ENCODE measurements around the gene TARBP2. TPM values are rescaled to one million over a fixed set of nuclear protein-coding genes. Genes with fewer than 3 reads are reported as not detected.

The TARBP2 gene
- total and polyA plus RNA-seq, 4 donors = 15.7 to 22.0 (median 18.4) TPM

GRCh38 chr12:53451661-53452158 lies 49.4 kb upstream of the TARBP2 start, which contains the start of gene PCBP2:
TSS of gene PCBP2 (plus strand) at chr12:53452102. CDS start at chr12:53454801, 2,699 bp downstream.
- Histone ChIP-seq H3K27ac (ENCODE audit: low read depth in 1 of 2, low read length in 2 of 2) (peak within 1 kb of the TSS; percentile 97 to 98), H3K9me3 (ENCODE audit: control insufficient read depth in 4 of 4, low read length in 3 of 4) (no peaks in the 10 kb centered on the region), H3K4me1 (ENCODE audit: control insufficient read depth in 4 of 4, insufficient read depth in 4 of 4, low read length in 3 of 4) (peaks cover 0 to 21% (median 18%) of the 10 kb centered on the region in 4 donors), H3K9ac (ENCODE audit: low read depth in 1 of 2, low read length in 2 of 2) (peak within 1 kb of the TSS; percentile 71 to 92), H3K36me3 (ENCODE audit: control insufficient read depth in 4 of 4, insufficient read depth in 3 of 4, low read depth in 1 of 4, low read length in 3 of 4) (peaks cover 9 to 33% (median 27%) of the 10 kb centered on the region in 4 donors), H3K27me3 (ENCODE audit: control insufficient read depth in 4 of 4, insufficient read depth in 4 of 4, low read length in 3 of 4) (no peaks in the 10 kb centered on the region), H3K4me3 (ENCODE audit: low read depth in 1 of 3, low read length in 3 of 3) (peak within 1 kb of the TSS; percentile 82 to 86 (median 85))
- peak; percentile 94 for DNase-seq (ENCODE audit: low spot score)
- TF ChIP-seq YY1 (IDR thresholded peaks at IDR 0.05) = peak; percentile 87
- TF ChIP-seq RXRA (IDR thresholded peaks at IDR 0.05) = peak; percentile 73 to 89
- TF ChIP-seq FOXA1 (IDR thresholded peaks at IDR 0.05) = peak; percentile 65
- TF ChIP-seq REST (IDR thresholded peaks at IDR 0.05) = peak; percentile 76
- TF ChIP-seq RAD21 (IDR thresholded peaks at IDR 0.05) = peak; percentile 73 to 84
- TF ChIP-seq EGR1 (IDR thresholded peaks at IDR 0.05; ENCODE audit: low read depth in 2 of 2) = peak; percentile 64 to 86
- peak; percentile 49 to 65 for TF ChIP-seq JUND (IDR thresholded peaks at IDR 0.05)
- peak; percentile 32 for TF ChIP-seq HNF4G (IDR thresholded peaks at IDR 0.05)
- TF ChIP-seq SP1 (IDR thresholded peaks at IDR 0.05) = peak; percentile 90
- peak; percentile 60 to 68 for TF ChIP-seq HNF4A (conservative IDR thresholded peaks at IDR 0.05)
- peak; percentile 87 for TF ChIP-seq TAF1 (conservative IDR thresholded peaks at IDR 0.05)
- peak; percentile 81 for TF ChIP-seq NR2F2 (IDR thresholded peaks at IDR 0.05)
- peak; percentile 81 for TF ChIP-seq CTCF (IDR thresholded peaks at IDR 0.05; ENCODE audit: low read depth, low read length, missing input control)
- peak; percentile 87 for TF ChIP-seq MAX (IDR thresholded peaks at IDR 0.05)
- peak; percentile 60 to 90 for TF ChIP-seq GABPA (IDR thresholded peaks at IDR 0.05 in 1 of 2, conservative IDR thresholded peaks at IDR 0.05 in 1 of 2)
- peak; percentile 87 for TF ChIP-seq ATF3 (IDR thresholded peaks at IDR 0.05)
- peak; percentile 29 for TF ChIP-seq FOXA2 (IDR thresholded peaks at IDR 0.05)
- peak; percentile 71 for TF ChIP-seq ZBTB33 (IDR thresholded peaks at IDR 0.05)
- under 1% methylated on average over 32 of the region's 32 CpGs for WGBS

All from liver (tissue), 9 donors.